ENCODE results near the gene FRAT1. TPM values are rescaled to one million over a fixed set of nuclear protein-coding genes. Genes with fewer than 3 reads are reported as not detected.
A peak's percentile ranks its signal among the peaks of the same experiment; 100 is the strongest.

Gene FRAT1
- total RNA-seq, 4 donors from 2014 or later: 6.8 to 10.0 (median 8.5) TPM

DNA sequence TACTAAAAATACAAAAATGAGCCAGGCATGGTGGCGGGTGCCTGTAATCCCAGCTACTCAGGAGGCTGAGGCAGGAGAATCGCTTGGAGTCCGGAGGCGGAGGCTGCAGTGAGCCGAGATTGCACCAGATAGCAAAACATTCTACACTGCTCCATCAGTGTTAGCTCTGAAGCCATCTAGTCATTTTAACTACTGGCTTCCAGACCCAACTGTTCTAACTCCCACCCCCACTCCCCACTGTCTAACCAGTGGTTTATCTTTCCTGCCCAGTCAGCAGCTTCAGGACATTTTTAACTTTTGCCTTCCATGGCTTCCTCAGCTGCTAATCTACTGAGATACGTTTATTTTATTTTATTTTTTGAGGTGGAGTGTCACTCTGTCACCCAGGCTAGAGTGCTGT lies 6.2 kb upstream of the FRAT1 start:
- TF ChIP-seq, protein P1, sequence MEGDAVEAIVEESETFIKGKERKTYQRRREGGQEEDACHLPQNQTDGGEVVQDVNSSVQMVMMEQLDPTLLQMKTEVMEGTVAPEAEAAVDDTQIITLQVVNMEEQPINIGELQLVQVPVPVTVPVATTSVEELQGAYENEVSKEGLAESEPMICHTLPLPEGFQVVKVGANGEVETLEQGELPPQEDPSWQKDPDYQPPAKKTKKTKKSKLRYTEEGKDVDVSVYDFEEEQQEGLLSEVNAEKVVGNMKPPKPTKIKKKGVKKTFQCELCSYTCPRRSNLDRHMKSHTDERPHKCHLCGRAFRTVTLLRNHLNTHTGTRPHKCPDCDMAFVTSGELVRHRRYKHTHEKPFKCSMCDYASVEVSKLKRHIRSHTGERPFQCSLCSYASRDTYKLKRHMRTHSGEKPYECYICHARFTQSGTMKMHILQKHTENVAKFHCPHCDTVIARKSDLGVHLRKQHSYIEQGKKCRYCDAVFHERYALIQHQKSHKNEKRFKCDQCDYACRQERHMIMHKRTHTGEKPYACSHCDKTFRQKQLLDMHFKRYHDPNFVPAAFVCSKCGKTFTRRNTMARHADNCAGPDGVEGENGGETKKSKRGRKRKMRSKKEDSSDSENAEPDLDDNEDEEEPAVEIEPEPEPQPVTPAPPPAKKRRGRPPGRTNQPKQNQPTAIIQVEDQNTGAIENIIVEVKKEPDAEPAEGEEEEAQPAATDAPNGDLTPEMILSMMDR (IDR thresholded peaks at IDR 0.05): no peak
- no peak for TF ChIP-seq EP300 (IDR thresholded peaks at IDR 0.05)
- no peak for TF ChIP-seq POLR2A (IDR thresholded peaks at IDR 0.05)
- Histone ChIP-seq H3K4me1 (no peaks in the 10 kb centered on the region), H3K4me3 (no peak overlapping the region), H3K9me3 (no peaks in the 10 kb centered on the region), H3K27ac (no peak overlapping the region), H3K36me3 (no peaks in the 10 kb centered on the region), H3K27me3 (no peaks in the 10 kb centered on the region)
- no peak for DNase-seq (ENCODE audit: low spot score in 2 of 2)
- 81 to 85% methylated on average over 6 of the region's 6 CpGs for WGBS, 2 donors

DNA sequence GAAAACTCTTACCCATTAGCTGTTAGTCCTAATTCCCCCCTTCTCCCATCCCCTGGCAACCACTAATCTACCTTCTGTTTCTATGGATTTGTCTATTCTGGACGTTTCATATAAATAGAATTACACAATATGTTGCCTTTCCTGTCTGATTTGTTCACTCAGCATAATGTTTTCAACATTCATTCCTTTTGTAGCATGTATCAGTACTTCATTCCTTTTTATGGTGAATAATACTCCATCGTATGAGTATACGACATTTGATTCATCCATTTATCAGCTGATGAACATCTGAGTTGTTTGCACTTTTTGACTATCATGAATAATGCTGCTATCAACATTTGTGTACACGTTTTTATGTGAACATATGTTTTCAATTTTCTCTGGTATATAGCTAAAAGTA lies 4.4 kb upstream of the FRAT1 start:
- WGBS, 2 donors: 52 to 57% methylated on average over 4 of the region's 4 CpGs

DNA sequence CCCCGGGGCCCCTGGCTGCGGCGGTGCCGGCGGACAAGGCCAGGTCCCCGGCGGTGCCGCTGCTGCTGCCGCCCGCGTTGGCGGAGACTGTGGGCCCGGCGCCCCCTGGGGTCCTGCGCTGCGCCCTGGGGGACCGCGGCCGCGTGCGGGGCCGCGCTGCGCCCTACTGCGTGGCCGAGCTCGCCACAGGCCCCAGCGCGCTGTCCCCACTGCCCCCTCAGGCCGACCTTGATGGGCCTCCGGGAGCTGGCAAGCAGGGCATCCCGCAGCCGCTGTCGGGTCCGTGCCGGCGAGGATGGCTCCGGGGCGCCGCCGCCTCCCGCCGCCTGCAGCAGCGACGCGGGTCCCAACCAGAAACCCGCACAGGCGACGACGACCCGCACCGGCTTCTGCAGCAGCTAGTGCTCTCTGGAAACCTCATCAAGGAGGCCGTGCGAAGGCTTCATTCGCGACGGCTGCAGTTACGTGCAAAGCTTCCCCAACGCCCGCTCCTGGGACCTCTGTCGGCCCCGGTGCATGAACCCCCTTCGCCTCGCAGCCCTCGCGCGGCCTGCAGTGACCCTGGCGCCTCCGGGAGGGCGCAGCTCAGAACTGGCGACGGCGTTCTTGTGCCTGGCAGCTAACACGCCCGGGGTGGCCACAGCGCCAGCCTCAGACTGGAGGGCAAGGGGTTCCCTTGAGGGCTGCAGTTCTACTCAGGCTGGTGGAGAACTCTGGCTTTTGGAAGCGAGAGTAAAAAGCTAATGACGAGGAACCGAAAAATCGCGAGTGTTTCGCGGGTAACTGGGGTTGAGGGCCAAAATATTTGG lies 804 bp downstream of the FRAT1 start:
- 1 to 2% methylated on average over 37 to 46 of the region's 83 CpGs for WGBS, 2 donors
- TF ChIP-seq POLR2A (IDR thresholded peaks at IDR 0.05): no peak
- peak in 1 of 2 donors; percentile 20 for TF ChIP-seq EP300 (IDR thresholded peaks at IDR 0.05)
- peak in 1 of 2 donors; percentile 5 for DNase-seq (ENCODE audit: low spot score in 2 of 2)

More for the DNA sequence above, 4.4 kb upstream of the FRAT1 start:
- TF ChIP-seq POLR2A (IDR thresholded peaks at IDR 0.05) (no peak), EP300 (IDR thresholded peaks at IDR 0.05) (no peak)
- TF ChIP-seq, protein P1 (IDR thresholded peaks at IDR 0.05): no peak
- DNase-seq (ENCODE audit: low spot score in 2 of 2): no peak
- no peaks in the 10 kb centered on the region for H3K36me3 ChIP-seq
- no peaks in the 10 kb centered on the region for H3K27me3 ChIP-seq
- H3K4me3 ChIP-seq: no peak overlapping the region
- no peaks in the 10 kb centered on the region for H3K9me3 ChIP-seq
- peaks cover 0 to 6% (median 0%) of the 10 kb centered on the region in 4 donors for H3K4me1 ChIP-seq
- H3K27ac ChIP-seq: no peak overlapping the region

DNA sequence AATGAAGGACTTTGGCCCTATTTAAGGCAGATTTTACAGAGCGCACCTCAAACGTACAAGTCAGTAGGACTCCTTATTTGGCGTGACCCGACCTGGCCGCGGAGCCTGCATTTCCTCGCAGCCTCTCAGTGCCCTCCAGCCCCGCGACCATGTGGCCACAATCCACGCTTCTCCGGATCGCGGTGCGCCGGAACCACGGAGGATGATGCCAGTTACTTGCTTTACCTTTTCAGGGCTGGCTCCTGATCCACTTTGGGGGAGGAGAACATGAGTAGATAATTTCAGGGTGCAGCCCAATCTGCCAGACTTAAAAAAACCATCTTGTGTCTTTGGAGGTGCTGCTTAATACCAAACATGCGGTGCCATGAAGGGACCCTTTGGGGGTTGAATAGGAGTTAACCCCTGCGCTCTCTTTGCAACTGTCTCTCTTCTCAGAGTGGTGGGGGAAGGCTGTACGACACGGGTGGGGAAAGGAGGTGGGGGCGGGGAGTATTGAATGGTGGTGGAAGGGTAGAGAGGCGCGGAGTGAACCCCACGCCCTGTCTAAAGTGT lies 1.5 kb downstream of the FRAT1 start:
- no peak for DNase-seq (ENCODE audit: low spot score in 2 of 2)
- Histone ChIP-seq H3K36me3 (no peaks in the 10 kb centered on the region), H3K9me3 (no peaks in the 10 kb centered on the region), H3K27ac (peak overlapping the region; percentile 70 to 98 (median 89)), H3K27me3 (no peaks in the 10 kb centered on the region), H3K4me3 (peak overlapping the region; percentile 47 to 74 (median 68)), H3K4me1 (peaks cover 0 to 30% (median 10%) of the 10 kb centered on the region in 4 donors)
- 20 to 30% methylated on average over 24 of the region's 24 CpGs for WGBS, 2 donors
- no peak for TF ChIP-seq POLR2A (IDR thresholded peaks at IDR 0.05)
- no peak for TF ChIP-seq EP300 (IDR thresholded peaks at IDR 0.05)
- TF ChIP-seq, protein P1 (IDR thresholded peaks at IDR 0.05): no peak

More for the DNA sequence above, 804 bp downstream of the FRAT1 start:
- no peaks in the 10 kb centered on the region for H3K9me3 ChIP-seq
- peaks cover 0 to 30% (median 10%) of the 10 kb centered on the region in 4 donors for H3K4me1 ChIP-seq
- no peaks in the 10 kb centered on the region for H3K36me3 ChIP-seq
- H3K4me3 ChIP-seq: peak overlapping the region; percentile 47 to 74 (median 68)
- H3K27ac ChIP-seq: peak overlapping the region; percentile 83 to 98 (median 94)
- H3K27me3 ChIP-seq: no peaks in the 10 kb centered on the region

DNA sequence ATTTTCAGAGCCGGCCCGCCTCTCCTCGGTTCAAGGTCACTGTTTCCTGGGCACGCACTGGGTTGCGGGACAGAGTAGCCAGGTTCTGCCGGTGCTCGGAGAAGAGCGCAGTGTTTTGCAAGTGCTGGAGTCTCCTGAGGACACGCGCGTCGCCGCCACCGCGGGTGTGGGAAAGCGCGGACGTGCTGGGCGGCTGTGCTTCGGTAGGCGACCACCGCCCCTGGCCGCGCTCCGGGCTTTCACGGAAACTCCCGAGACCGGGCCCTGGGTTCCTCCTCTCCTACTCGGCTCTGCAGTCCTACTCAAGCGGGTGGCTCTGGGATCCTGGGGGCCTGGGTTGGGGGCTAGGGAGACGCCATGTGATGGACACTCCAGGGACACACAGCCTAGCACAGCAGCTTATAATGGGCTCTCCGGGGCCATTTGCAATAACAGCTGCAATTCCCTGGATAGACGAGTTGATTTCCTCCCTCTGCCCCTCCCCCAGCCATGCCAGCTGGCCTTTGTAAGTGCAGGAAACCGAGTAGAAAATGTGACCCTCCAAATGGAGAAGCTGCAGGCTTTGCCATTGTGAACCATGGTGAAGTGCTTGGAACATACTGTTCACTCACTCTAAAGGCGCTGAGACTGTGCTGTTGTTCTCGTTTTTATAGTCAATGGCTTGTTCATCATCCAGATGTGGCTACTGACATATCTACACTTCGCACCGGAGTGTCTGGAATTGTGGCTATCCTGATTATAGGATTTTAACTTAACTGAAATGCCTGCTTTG lies 2.1 kb downstream of the FRAT1 start:
- Histone ChIP-seq H3K27ac (peak overlapping the region in 2 of 4 donors; percentile 11 to 95), H3K27me3 (no peaks in the 10 kb centered on the region), H3K4me3 (peak overlapping the region; percentile 47 to 74 (median 68)), H3K4me1 (peaks cover 0 to 30% (median 10%) of the 10 kb centered on the region in 4 donors), H3K9me3 (no peaks in the 10 kb centered on the region), H3K36me3 (no peaks in the 10 kb centered on the region)
- TF ChIP-seq POLR2A (IDR thresholded peaks at IDR 0.05): no peak
- TF ChIP-seq, protein P1 (IDR thresholded peaks at IDR 0.05): no peak
- peak in 1 of 2 donors; percentile 64 for TF ChIP-seq EP300 (IDR thresholded peaks at IDR 0.05)
- peak in 1 of 2 donors; percentile 48 for DNase-seq (ENCODE audit: low spot score in 2 of 2)
- 38 to 42% methylated on average over 18 to 38 of the region's 38 CpGs for WGBS, 2 donors
